Measurements from ENCODE around the gene CLCF1. TPM values are rescaled to one million over a fixed set of nuclear protein-coding genes. Genes with fewer than 3 reads are reported as not detected.

CLCF1 gene
- total and polyA plus RNA-seq, 9 donors = 2.5 to 22.9 (median 5.0) TPM

- Histone ChIP-seq H3K9me3 (no peaks in the 10 kb centered on the region), H3K36me3 (no peaks in the 10 kb centered on the region), H3K27ac (no peak overlapping the region), H3K27me3 (no peaks in the 10 kb centered on the region), H3K4me1 (ENCODE audit: insufficient read depth) (no peaks in the 10 kb centered on the region), H3K4me3 (no peak overlapping the region)
- 92 to 95% (median 93%) methylated on average over 3 of the region's 3 CpGs for WGBS, 3 donors
- DNase-seq = no peak
- intact Hi-C loops (cut with DNase I) = no loop called here
- TF ChIP-seq CTCF (IDR thresholded peaks at IDR 0.05) (no peak), EP300 (IDR thresholded peaks at IDR 0.05) (no peak), POLR2A (IDR thresholded peaks at IDR 0.05) (no peak)
These were observed 36.1 kb downstream of the CLCF1 start for GRCh38 chr11:67337257-67337656.

- intact Hi-C loops (cut with DNase I) = no loop called here
- no peak overlapping the region for H3K4me3 ChIP-seq
- H3K36me3 ChIP-seq = no peaks in the 10 kb centered on the region
- 84 to 90% (median 87%) methylated on average over 6 of the region's 6 CpGs for WGBS, 3 donors
- H3K27me3 ChIP-seq = no peaks in the 10 kb centered on the region
- TF ChIP-seq CTCF (IDR thresholded peaks at IDR 0.05) = no peak
- no peak for TF ChIP-seq POLR2A (IDR thresholded peaks at IDR 0.05)
- no peak for TF ChIP-seq EP300 (IDR thresholded peaks at IDR 0.05)
- DNase-seq = no peak
- no peaks in the 10 kb centered on the region for H3K9me3 ChIP-seq
- H3K4me1 ChIP-seq (ENCODE audit: insufficient read depth) = no peaks in the 10 kb centered on the region
- no peak overlapping the region for H3K27ac ChIP-seq
These were observed 41.2 kb downstream of the CLCF1 start for GRCh38 chr11:67332081-67332691.

GRCh38 chr11:67323526-67323925 is 49.9 kb downstream of the CLCF1 start:
- no peaks in the 10 kb centered on the region for H3K36me3 ChIP-seq
- H3K4me1 ChIP-seq (ENCODE audit: insufficient read depth) = peaks cover 2% of the 10 kb centered on the region
- DNase-seq = no peak
- no peaks in the 10 kb centered on the region for H3K27me3 ChIP-seq
- no peak overlapping the region for H3K4me3 ChIP-seq
- intact Hi-C loops (cut with DNase I) = loop anchor here in 1 of 4 donors (10.0 kb wide), 1 partner anchor 259 kb away; no protein-coding TSS in a partner anchor
- no peak for TF ChIP-seq POLR2A (IDR thresholded peaks at IDR 0.05)
- no peak for TF ChIP-seq CTCF (IDR thresholded peaks at IDR 0.05)
- no peak for TF ChIP-seq EP300 (IDR thresholded peaks at IDR 0.05)
- no peak overlapping the region for H3K27ac ChIP-seq
- 89 to 95% (median 89%) methylated on average over 7 of the region's 7 CpGs for WGBS, 3 donors
- no peaks in the 10 kb centered on the region for H3K9me3 ChIP-seq

- TF ChIP-seq CTCF (IDR thresholded peaks at IDR 0.05) = no peak
- no peak for TF ChIP-seq POLR2A (IDR thresholded peaks at IDR 0.05)
- no peak for TF ChIP-seq EP300 (IDR thresholded peaks at IDR 0.05)
- Histone ChIP-seq H3K27ac (no peak overlapping the region), H3K9me3 (no peaks in the 10 kb centered on the region), H3K4me1 (ENCODE audit: insufficient read depth) (peaks cover 2% of the 10 kb centered on the region), H3K27me3 (no peaks in the 10 kb centered on the region), H3K4me3 (no peak overlapping the region), H3K36me3 (no peaks in the 10 kb centered on the region)
- no peak for DNase-seq
- intact Hi-C loops (cut with DNase I) = loop anchor here in 1 of 4 donors (10.0 kb wide), 1 partner anchor 257 kb away; no protein-coding TSS in a partner anchor
- 96 to 98% (median 97%) methylated on average over 3 of the region's 3 CpGs for WGBS, 3 donors
These were observed 51.3 kb downstream of the CLCF1 start for GRCh38 chr11:67322049-67322448.
